GM12878 (cell line): ENCODE results near the gene ERCC4. TPM values are rescaled to one million over a fixed set of nuclear protein-coding genes. Genes with fewer than 3 reads are reported as not detected.

Source experiments
- ATAC-seq: fragments of 200-7000 bp; cut with Tn5 transposase; 3 replicates; pipeline ENCODE4 v1.9.1; 2020; ENCODE audit warnings: mild to moderate bottlenecking, moderate library complexity
- BruUV-seq: library from RNA; stranded (reverse); fragments of 400-500 nt; replicated peaks from 2 replicates; lab custom pipeline; 2021; lab: Mats Ljungman, UMichigan
- CTCF ChIA-PET: fragments of 300-600 bp; sonication (Branson Sonifier 250); formaldehyde crosslinking; extraction: SDS; loops from one replicate; lab custom pipeline; 2021; ENCODE audit warnings: inconsistent platforms; lab: Yijun Ruan, JAX
- POLR2A ChIA-PET: fragments of 350-600 bp; formaldehyde crosslinking; extraction: SDS; loops from one replicate; lab custom pipeline; 2021; ENCODE audit warnings: inconsistent platforms; lab: Charles Lee
- RAD21 ChIA-PET: fragments of 300-600 bp; sonication (Branson Sonifier 250); formaldehyde crosslinking; loops from one replicate; lab custom pipeline; 2023; ENCODE audit warnings: antibody characterized with exemption; ENCODE audit not compliant: unreplicated experiment; lab: Charles Lee
- SMC1A ChIA-PET: fragments of 300-600 bp; sonication (Branson Sonifier 250); formaldehyde crosslinking; loops from one replicate; lab custom pipeline; 2023; ENCODE audit not compliant: unreplicated experiment, uncharacterized antibody; lab: Charles Lee
- DNase-seq: peaks from one replicate; pipeline ENCODE4 v3.0.0-alpha.2; 2011; ENCODE audit warnings: low read depth, low spot score
- FAIRE-seq: peaks from 3 replicates; lab custom pipeline; 2011; peaks lifted over from hg19 to GRCh38; lab: Jason Lieb, UNC
- H2AFZ ChIP-seq: 2 replicates; pipeline ENCODE4 v1.6.0; 2011; ENCODE audit warnings: low read depth, low read length, control low read depth; ENCODE audit not compliant: control insufficient read depth
- H3K27ac ChIP-seq: 2 replicates; pipeline ENCODE4 v1.5.1; 2011; ENCODE audit warnings: control low read depth; ENCODE audit not compliant: control insufficient read depth, insufficient read depth
- H3K27me3 ChIP-seq, 2 experiments: replicated peaks in 1 of 2; 2 replicates each; pipeline versions ENCODE4 v1.6.0 to v1.6.1; 2011; ENCODE audit warnings: low read length in 1 of 2; ENCODE audit not compliant: control insufficient read depth in 2 of 2, insufficient read depth in 2 of 2
- H3K36me3 ChIP-seq, 2 experiments: 2 replicates each; pipeline ENCODE4 v1.5.1; 2011; ENCODE audit warnings: low read length in 1 of 2; ENCODE audit not compliant: control insufficient read depth in 2 of 2, insufficient read depth in 2 of 2
- H3K4me1 ChIP-seq: 2 replicates; pipeline ENCODE4 v1.6.1; 2011; ENCODE audit warnings: mild to moderate bottlenecking, low read length, moderate library complexity, mixed read lengths; ENCODE audit not compliant: control insufficient read depth, insufficient read depth
- H3K4me2 ChIP-seq: 2 replicates; pipeline ENCODE4 v1.6.0; 2011; ENCODE audit warnings: control low read depth; ENCODE audit not compliant: control insufficient read depth, insufficient read depth
- H3K4me3 ChIP-seq: fragments of 200-600 bp; sonication (generic); 2 replicates; pipeline ENCODE4 v1.5.1; 2016
- H3K79me2 ChIP-seq: 2 replicates; pipeline ENCODE4 v1.6.0; 2011; ENCODE audit warnings: low read length; ENCODE audit not compliant: control insufficient read depth, insufficient read depth
- H3K9ac ChIP-seq: 2 replicates; pipeline ENCODE4 v1.8.0; 2011; ENCODE audit warnings: low read length, control low read depth, mixed read lengths; ENCODE audit not compliant: control insufficient read depth, insufficient read depth
- H3K9me3 ChIP-seq: replicated peaks from 3 replicates; pipeline ENCODE4 v1.5.1; 2011; ENCODE audit warnings: mild to moderate bottlenecking, low read length; ENCODE audit not compliant: control insufficient read depth, insufficient read depth
- H4K20me1 ChIP-seq: 2 replicates; pipeline ENCODE4 v1.6.0; 2011; ENCODE audit not compliant: control insufficient read depth, insufficient read depth
- CREM ChIP-seq: IDR thresholded peaks from 2 replicates; pipeline ENCODE4 v1.6.1; 2014; ENCODE audit warnings: antibody characterized with exemption, low read depth
- NFYA ChIP-seq: IDR thresholded peaks from 2 replicates; pipeline ENCODE4 v1.6.1; 2011; ENCODE audit warnings: low read depth, mild to moderate bottlenecking, low read length, improper control_type of control experiment, borderline replicate concordance
- NR2F1 ChIP-seq: fragments of 450-650 bp; conservative IDR thresholded peaks from 2 replicates; pipeline ENCODE4 v1.6.1; 2017; ENCODE audit warnings: mild to moderate bottlenecking
- SP1 ChIP-seq: IDR thresholded peaks from one replicate; pipeline ENCODE4 v1.6.1; 2011; ENCODE audit warnings: low read depth, low read length
- ZNF207 ChIP-seq: fragments of 450-650 bp; IDR thresholded peaks from 2 replicates; pipeline ENCODE4 v1.6.1; 2014; ENCODE audit warnings: antibody characterized with exemption, mild to moderate bottlenecking, borderline replicate concordance
- WGBS: methylation state at CpG from one replicate; pipeline ENCODE4 v1.1.6; 2016; ENCODE audit warnings: low lambda C conversion rate; ENCODE audit not compliant: insufficient replicate concordance, insufficient coverage; ENCODE audit errors: missing lambda C conversion rate; 5-methylcytosine and 5-hydroxymethylcytosine counted together
- in situ Hi-C: fragments of 300-500 bp; cut with MboI; formaldehyde crosslinking; loops from 9 replicates; pipeline ENCODE4 v1.14.3; 2018; ENCODE audit warnings: mixed read lengths
- intact Hi-C: fragments of 100-400 bp; cut with micrococcal nuclease; formaldehyde crosslinking; loops from one replicate; pipeline ENCODE4 v1.14.2; 2022; ENCODE audit not compliant: unreplicated experiment
- polyA plus RNA-seq, 11 experiments: library from polyadenylated mRNA; depleted of rRNA in 4 of 11; unstranded in 6 of 11; stranded (reverse) in 5 of 11; fragments of >200 nt; fragmentation: Nextera tagmentation in 4 of 11; fragmentation: Illumina TruSeq in 1 of 11; extraction: Ambion mirVana in 4 of 11; extraction: Trizol in 1 of 11; gene quantifications; 1 replicate in 1 of 11; 2 replicates in 10 of 11; pipeline versions ENCODE4 v1.2.1 to v1.2.3, GENCODE V29; 2011 to 2016; ENCODE audit warnings: inconsistent platforms in 2 of 11, missing spikeins in 2 of 11, low read depth in 1 of 11
- total RNA-seq, 4 experiments: library from RNA; depleted of rRNA in 3 of 4; stranded (reverse); fragments of >200 nt in 3 of 4; fragmentation: Illumina TruSeq in 1 of 4; extraction: Trizol in 1 of 4; gene quantifications; 2 replicates each; pipeline versions ENCODE4 v1.2.1 to v1.2.3, GENCODE V29; 2013 to 2021
- TF ChIP-seq, protein P1 (sequence below): fragments of 450-650 bp; IDR thresholded peaks from 2 replicates; pipeline ENCODE4 v1.6.1; 2018; ENCODE audit warnings: borderline replicate concordance, mild to moderate bottlenecking; ENCODE audit not compliant: partially characterized antibody
- TF ChIP-seq, protein P2 (sequence below): IDR thresholded peaks from 2 replicates; pipeline ENCODE4 v1.6.1; 2011; ENCODE audit warnings: mild to moderate bottlenecking, low read depth, low read length, moderate library complexity; ENCODE audit not compliant: insufficient replicate concordance

The ERCC4 gene
- total and polyA plus RNA-seq, 10 of the 15 experiments (the other 5 are each of a cell fraction or from before 2014, with no cell fraction given), result 4.7 to 24.6 (median 8.9) TPM

DNA sequence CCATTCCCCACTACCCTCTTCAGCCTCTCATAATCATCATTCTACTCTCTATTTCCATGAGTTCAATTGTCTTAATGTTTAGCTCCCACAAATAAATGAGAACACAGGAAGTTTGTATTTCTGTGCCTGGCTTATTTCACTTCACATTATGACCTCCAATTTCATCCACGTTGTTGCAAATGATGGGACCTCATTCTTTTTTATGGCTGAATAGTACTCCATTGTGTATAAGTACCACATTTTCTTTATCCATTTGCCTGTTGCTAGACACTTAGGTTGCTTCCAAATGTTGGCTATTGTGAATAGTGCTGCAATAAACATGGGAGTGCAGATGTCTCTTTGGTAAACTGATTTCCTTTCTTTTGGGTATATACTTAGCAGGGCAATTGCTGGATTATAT is 42.3 kb downstream of the ERCC4 start:
- no peak overlapping the region for H3K27ac ChIP-seq
- in situ Hi-C loops, result no loop called here
- intact Hi-C loops, result no loop called here
- no peaks in the 10 kb centered on the region for H3K27me3 ChIP-seq
- SMC1A ChIA-PET, result no interaction called here
- no peaks in the 10 kb centered on the region for H3K9me3 ChIP-seq
- no peaks in the 10 kb centered on the region for H3K36me3 ChIP-seq
- no peak overlapping the region for H3K4me2 ChIP-seq
- TF ChIP-seq SP1, result no peak
- no peak for TF ChIP-seq ZNF207
- no peak for TF ChIP-seq CREM
- no peak for TF ChIP-seq NFYA
- TF ChIP-seq, protein P1, sequence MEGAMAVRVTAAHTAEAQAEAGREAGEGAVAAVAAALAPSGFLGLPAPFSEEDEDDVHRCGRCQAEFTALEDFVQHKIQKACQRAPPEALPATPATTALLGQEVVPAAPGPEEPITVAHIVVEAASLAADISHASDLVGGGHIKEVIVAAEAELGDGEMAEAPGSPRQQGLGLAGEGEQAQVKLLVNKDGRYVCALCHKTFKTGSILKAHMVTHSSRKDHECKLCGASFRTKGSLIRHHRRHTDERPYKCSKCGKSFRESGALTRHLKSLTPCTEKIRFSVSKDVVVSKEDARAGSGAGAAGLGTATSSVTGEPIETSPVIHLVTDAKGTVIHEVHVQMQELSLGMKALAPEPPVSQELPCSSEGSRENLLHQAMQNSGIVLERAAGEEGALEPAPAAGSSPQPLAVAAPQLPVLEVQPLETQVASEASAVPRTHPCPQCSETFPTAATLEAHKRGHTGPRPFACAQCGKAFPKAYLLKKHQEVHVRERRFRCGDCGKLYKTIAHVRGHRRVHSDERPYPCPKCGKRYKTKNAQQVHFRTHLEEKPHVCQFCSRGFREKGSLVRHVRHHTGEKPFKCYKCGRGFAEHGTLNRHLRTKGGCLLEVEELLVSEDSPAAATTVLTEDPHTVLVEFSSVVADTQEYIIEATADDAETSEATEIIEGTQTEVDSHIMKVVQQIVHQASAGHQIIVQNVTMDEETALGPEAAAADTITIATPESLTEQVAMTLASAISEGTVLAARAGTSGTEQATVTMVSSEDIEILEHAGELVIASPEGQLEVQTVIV, result no peak
- TF ChIP-seq, protein P2, sequence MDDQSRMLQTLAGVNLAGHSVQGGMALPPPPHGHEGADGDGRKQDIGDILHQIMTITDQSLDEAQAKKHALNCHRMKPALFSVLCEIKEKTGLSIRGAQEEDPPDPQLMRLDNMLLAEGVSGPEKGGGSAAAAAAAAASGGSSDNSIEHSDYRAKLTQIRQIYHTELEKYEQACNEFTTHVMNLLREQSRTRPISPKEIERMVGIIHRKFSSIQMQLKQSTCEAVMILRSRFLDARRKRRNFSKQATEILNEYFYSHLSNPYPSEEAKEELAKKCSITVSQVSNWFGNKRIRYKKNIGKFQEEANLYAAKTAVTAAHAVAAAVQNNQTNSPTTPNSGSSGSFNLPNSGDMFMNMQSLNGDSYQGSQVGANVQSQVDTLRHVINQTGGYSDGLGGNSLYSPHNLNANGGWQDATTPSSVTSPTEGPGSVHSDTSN, result no peak
- TF ChIP-seq NR2F1, result no peak
- TF ChIP-seq, all 136 proteins: peak for 0
- no peak for ATAC-seq
- no peak overlapping the region for H3K4me3 ChIP-seq
- ChIA-PET POLR2A (no interaction called here), RAD21 (no interaction called here), CTCF (interaction anchor here (0.7 to 1.1 kb wide), 2 partner anchors 61 to 284 kb away, joined by 3 read pairs; no protein-coding TSS in a partner anchor)
- no peak overlapping the region for H3K9ac ChIP-seq
- no peak for FAIRE-seq
- DNase-seq, result no peak
- peaks cover 14% of the 10 kb centered on the region for H3K4me1 ChIP-seq
- no peaks in the 10 kb centered on the region for H3K79me2 ChIP-seq
- no peak overlapping the region for H2AFZ ChIP-seq
- no peaks in the 10 kb centered on the region for H4K20me1 ChIP-seq
- no TSS peak for BruUV-seq
- WGBS, result 0% methylated on average over 1 of the region's 1 CpG
